OCI-LY3 (cell line): ENCODE data around the gene TTLL11.

Source experiments
- CTCF ChIP-seq: fragments of 200-600, 300-600 bp; sonication (generic); IDR thresholded peaks from 2 replicates; pipeline ENCODE4 v1.5.1; 2014; ENCODE audit warnings: antibody characterized with exemption, low read length, low read depth
- EZH2phosphoT487 ChIP-seq: fragments of 200-600 bp; shearing (Covaris generic); IDR thresholded peaks from 2 replicates; pipeline ENCODE4 v1.6.1; 2018; ENCODE audit warnings: antibody characterized with exemption, mixed run types, low read depth

- TF ChIP-seq CTCF, result no peak
- no peak for TF ChIP-seq EZH2phosphoT487
Observed at GRCh38 chr9:121975801-121976277, 117.3 kb downstream of the TTLL11 start.
